Kidney epithelial cell (primary cell): Measurements from ENCODE around the gene TSNAXIP1. TPM values are rescaled to one million over a fixed set of nuclear protein-coding genes. Genes with fewer than 3 reads are reported as not detected.

Experiments
- DNase-seq: peaks from one replicate; pipeline ENCODE4 v3.0.0-alpha.2; 2010; ENCODE audit warnings: low read depth
- H3K27me3 ChIP-seq: 2 replicates; pipeline ENCODE4 v1.6.0; 2011; ENCODE audit warnings: low read length; ENCODE audit not compliant: control insufficient read depth, insufficient read depth
- H3K36me3 ChIP-seq: 2 replicates; pipeline ENCODE4 v1.5.1; 2011; ENCODE audit warnings: low read length; ENCODE audit not compliant: control insufficient read depth, insufficient read depth
- H3K4me3 ChIP-seq: 2 replicates; pipeline ENCODE4 v1.5.1; 2011; ENCODE audit warnings: low read depth, mild to moderate bottlenecking, control low read depth, low read length
- total RNA-seq: library from RNA; depleted of rRNA; stranded (reverse); fragments of >200 nt; gene quantifications from 2 replicates; pipeline ENCODE4 v1.2.3, GENCODE V29; 2015
- TF ChIP-seq, protein P1 (sequence below): IDR thresholded peaks from 2 replicates; pipeline ENCODE4 v1.5.1; 2011; ENCODE audit warnings: mild to moderate bottlenecking, moderate library complexity, low read length, control low read depth, inconsistent platforms; ENCODE audit not compliant: insufficient read depth, poor library complexity, severe bottlenecking

Gene TSNAXIP1
- total RNA-seq, 1 donor from 2014 or later, result 0.63 TPM

DNA sequence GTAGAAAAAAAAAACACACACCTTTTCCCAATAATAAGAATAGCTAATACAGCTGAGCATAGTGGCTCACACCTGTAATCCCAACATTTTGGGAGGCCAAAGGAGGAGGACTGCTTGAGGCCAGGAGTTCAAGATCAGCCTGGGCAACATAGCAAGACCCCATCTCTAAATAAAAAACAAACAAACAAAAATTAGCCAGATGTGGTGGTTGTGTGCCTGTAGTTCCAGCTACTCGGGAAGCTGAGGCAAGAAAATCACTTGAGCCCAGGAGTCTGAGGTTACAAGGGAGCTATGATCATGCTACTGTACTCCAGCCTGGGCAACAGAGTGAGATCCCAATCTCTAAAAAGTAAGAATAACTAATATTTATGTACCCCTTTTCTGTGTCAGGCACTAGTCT lies 44.8 kb upstream of the TSNAXIP1 start:
- Histone ChIP-seq H3K36me3 (no peaks in the 10 kb centered on the region), H3K4me3 (no peak overlapping the region), H3K27me3 (no peaks in the 10 kb centered on the region)
- TF ChIP-seq, protein P1, sequence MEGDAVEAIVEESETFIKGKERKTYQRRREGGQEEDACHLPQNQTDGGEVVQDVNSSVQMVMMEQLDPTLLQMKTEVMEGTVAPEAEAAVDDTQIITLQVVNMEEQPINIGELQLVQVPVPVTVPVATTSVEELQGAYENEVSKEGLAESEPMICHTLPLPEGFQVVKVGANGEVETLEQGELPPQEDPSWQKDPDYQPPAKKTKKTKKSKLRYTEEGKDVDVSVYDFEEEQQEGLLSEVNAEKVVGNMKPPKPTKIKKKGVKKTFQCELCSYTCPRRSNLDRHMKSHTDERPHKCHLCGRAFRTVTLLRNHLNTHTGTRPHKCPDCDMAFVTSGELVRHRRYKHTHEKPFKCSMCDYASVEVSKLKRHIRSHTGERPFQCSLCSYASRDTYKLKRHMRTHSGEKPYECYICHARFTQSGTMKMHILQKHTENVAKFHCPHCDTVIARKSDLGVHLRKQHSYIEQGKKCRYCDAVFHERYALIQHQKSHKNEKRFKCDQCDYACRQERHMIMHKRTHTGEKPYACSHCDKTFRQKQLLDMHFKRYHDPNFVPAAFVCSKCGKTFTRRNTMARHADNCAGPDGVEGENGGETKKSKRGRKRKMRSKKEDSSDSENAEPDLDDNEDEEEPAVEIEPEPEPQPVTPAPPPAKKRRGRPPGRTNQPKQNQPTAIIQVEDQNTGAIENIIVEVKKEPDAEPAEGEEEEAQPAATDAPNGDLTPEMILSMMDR, result no peak
- no peak for DNase-seq

DNA sequence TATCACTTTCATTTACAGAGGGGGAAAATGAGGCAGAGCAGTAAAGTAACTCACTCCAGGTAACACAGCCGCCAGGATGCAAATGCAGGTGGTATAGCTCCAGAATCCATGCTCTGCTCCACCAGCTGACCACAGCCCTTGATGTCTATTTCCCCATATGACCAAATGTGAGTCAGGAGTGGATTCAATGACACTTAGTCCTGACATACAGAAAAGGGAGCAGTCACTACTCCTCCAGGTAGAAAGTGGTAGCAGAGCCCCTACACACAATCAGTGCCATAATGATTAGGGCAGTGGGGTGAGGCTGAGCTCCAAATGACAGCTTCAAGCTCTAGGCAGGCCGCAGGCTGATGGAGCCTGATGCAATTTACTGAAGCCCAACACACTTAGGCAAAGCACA lies 44.3 kb upstream of the TSNAXIP1 start:
- H3K27me3 ChIP-seq, result no peaks in the 10 kb centered on the region
- TF ChIP-seq, protein P1, result no peak
- no peaks in the 10 kb centered on the region for H3K36me3 ChIP-seq
- DNase-seq, result no peak
- no peak overlapping the region for H3K4me3 ChIP-seq

DNA sequence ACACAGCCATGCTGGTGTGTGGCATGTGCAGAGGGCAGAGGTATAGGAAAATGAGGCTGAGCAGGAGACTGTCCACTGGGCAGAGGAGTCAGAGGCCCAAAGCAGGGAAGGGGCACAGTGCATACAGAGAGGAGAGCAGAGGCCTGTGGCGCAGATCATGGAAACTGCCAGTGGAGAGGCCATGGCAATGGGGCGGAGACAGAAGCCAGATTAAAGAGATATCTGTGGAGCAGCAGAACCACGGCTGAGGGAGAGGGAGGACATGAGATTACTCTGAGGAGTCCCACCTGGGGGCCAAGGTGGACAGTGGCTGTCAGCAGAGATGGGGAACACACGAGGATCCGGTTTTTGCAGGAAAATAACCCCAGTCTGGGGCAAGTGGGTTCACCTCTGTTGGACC lies 43.6 kb upstream of the TSNAXIP1 start:
- no peak for DNase-seq
- Histone ChIP-seq H3K27me3 (no peaks in the 10 kb centered on the region), H3K36me3 (no peaks in the 10 kb centered on the region), H3K4me3 (no peak overlapping the region)
- TF ChIP-seq, protein P1, result no peak

DNA sequence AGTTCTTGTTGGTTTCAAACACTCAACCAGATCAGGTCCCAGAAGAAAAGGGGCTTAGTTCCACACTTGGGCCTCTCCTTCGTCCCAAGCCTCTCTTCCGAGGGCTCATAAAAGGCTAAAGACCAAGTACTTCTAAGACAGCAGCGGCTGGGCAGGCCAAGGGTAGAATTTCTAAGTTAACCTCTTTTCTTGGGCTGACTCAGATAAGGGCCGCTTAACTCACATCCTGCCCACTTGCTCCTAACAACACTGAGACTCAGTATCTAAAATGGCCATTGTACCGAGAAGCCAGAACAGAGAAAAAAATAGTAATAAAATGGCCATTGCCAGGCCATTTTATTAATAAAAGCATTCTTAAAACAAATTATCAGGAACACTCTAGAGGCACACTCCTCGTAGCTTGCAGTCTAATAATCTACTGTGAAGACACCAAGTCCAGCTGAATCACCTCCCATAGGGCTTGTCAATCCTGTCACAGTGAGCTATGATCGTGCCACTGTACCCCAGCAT lies 42.5 kb upstream of the TSNAXIP1 start:
- TF ChIP-seq, protein P1, result no peak
- no peak overlapping the region for H3K4me3 ChIP-seq
- no peaks in the 10 kb centered on the region for H3K27me3 ChIP-seq
- no peaks in the 10 kb centered on the region for H3K36me3 ChIP-seq
- no peak for DNase-seq

DNA sequence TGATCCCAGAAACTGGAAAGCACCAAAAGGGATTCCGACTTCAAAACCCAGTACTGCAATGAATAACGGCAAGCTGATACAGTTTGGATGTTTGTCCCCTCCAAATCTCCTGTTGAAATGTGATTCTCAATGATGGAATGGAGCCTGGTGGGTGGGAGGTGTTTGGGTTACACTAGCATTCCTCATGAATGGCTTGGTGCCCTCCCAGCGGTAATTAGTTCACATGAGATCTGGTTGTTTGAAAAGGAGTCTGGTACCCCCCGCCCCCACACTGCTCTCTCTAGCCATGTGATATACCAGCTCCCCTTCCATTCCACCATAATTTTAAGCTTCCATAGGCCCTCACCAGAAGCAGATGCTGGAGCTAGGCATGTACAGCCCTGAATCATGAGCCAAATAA lies 40.4 kb upstream of the TSNAXIP1 start:
- H3K27me3 ChIP-seq, result no peaks in the 10 kb centered on the region
- H3K4me3 ChIP-seq, result no peak overlapping the region
- no peak for DNase-seq
- TF ChIP-seq, protein P1, result no peak
- no peaks in the 10 kb centered on the region for H3K36me3 ChIP-seq

DNA sequence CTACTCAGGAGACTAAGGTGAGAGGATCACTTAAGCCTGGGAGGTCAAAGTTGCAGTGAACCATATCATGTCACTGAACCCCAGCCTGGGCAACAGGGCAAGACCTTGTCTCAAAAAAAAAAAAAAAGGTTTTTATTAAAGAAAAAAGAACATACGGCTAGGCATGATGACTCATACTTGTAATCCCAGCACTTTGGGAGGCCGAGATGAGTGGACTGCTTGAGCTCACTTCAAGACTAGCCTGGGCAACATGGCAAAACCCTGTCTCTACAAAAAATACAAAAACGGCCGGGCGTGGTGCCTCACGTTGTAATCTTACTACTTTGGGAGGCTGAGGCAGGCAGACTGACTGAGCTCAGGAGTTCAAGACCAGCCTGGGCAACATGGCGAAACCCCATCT lies 38.7 kb upstream of the TSNAXIP1 start:
- no peak for DNase-seq
- Histone ChIP-seq H3K4me3 (no peak overlapping the region), H3K36me3 (no peaks in the 10 kb centered on the region), H3K27me3 (no peaks in the 10 kb centered on the region)
- TF ChIP-seq, protein P1, result no peak
